ENCODE data around the gene VPS13D.

Gene VPS13D

GRCh38 chr1:12229835-12230548, at the start of gene VPS13D:
Gene VPS13D (plus strand): TSS chr1:12230030. CDS start chr1:12234267, 4,237 bp downstream.
- peak; percentile 33 to 50 for DNase-seq (ENCODE audit: low read depth in 2 of 2)

DNA sequence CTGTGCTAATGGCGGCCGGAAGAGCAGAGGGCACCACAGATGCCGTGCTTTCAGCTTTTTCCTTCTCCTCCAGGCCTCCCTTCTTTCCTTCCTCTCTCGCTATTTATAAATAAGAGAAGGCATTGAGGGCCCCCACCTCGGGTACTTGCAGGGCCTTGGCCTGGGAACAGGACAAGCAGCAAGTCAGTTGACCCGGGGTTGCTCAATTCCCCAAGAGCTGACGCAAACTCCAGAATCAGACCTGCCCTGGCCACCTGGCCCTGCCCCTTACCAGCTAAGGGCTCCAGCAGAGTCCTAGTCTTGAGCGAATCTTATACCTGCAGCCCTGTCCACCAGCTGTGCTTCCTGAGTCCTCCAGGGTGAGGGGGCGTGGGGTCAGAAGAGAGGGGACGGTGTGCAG, 49.5 kb upstream of the VPS13D start:
- DNase-seq (ENCODE audit: low read depth in 2 of 2): no peak

GRCh38 chr1:12180903-12181302, 48.9 kb upstream of the VPS13D start:
- DNase-seq (ENCODE audit: low read depth in 2 of 2): no peak

GRCh38 chr1:12181568-12181967, 48.3 kb upstream of the VPS13D start:
- DNase-seq (ENCODE audit: low read depth in 2 of 2): no peak

DNA sequence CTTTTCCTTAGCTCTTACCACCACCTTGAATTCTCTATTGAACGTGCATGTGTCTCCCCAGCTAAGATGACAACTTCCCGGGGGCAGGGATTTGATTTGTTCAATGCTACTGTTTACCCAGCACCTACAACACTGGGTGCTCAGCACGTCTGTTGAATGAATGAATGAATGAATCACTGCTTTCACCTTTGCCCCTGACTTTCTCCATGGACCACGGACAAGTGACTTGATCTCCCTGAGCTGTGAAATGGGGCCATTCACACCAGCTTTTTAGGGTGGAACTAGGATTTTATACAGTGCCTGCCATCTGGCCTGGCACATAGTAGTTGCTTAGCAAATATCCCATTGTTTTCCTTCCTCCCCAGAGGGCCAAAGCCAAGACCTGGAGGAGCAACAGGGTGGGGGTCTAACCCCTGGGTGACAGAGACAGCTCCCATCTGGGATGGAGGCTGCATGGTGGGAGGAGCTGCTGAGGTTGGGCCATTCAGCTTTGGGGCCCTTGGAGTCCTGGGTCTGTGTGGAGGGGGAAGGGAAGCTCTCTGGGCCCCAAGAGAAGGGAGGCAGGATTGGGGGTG, 47.3 kb upstream of the VPS13D start:
- no peak for DNase-seq (ENCODE audit: low read depth in 2 of 2)

- DNase-seq (ENCODE audit: low read depth in 2 of 2): no peak
These were observed 46.6 kb upstream of the VPS13D start for GRCh38 chr1:12183095-12183794.

GRCh38 chr1:12184008-12184681, 45.7 kb upstream of the VPS13D start:
- DNase-seq (ENCODE audit: low read depth in 2 of 2): peak; percentile 31 to 35

GRCh38 chr1:12185036-12185917, 44.6 kb upstream of the VPS13D start:
- no peak for DNase-seq (ENCODE audit: low read depth in 2 of 2)

DNA sequence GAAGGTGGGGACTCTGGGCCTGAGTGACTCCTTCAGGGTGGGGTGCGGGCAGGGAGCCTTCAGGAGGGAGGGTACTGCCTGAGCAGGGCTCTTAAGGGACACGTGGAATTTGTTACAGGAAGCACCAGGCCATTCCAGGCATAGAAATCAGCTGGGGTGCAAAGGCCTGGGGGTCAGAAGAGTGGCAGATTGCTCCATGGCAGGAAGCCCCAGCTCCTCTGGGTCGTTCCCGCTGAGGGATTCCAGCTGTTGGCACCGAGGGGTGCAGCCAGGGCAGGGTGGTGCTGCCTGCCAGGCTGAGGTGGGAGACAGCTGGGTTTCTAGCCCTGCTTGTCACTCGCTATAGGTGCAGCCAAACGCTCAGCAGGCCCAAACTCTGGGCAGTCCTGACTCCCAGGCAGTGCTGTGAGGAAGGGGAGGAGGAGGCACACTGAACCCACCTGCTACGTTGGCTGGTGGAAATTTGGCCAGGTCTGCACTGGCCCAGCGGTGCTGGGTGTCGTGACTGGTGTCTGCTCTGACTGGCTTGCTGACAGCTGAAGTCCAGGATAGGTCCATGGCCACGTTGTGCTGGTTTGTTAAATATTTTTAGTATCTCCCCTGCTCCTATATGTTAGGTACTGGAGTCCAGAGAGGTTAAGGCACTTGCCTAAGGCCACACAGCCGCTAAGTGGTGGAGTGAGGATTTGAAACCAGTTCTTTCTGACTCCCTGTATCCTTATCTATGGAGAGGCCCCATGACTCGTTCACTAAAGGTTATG, 43.7 kb upstream of the VPS13D start:
- DNase-seq (ENCODE audit: low read depth in 2 of 2): no peak

DNA sequence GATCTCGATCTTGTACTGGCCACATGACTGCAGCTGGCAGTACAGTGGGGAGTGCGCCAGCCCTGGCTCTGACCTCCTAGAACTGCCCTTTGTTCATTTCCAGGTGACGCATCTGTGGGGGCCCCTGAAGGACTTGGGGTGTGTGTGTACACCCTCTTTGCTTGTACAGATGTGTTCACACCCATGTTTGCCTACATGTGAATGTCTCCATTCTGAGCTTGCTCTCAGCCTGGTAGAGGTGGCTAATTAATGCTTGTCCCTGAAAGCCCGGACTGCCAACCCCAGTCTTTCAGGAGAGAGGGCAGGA, 43.2 kb upstream of the VPS13D start:
- DNase-seq (ENCODE audit: low read depth in 2 of 2): no peak

GRCh38 chr1:12188115-12188514, 41.7 kb upstream of the VPS13D start:
- DNase-seq (ENCODE audit: low read depth in 2 of 2): no peak

- DNase-seq (ENCODE audit: low read depth in 2 of 2): no peak
These were observed 41.0 kb upstream of the VPS13D start for GRCh38 chr1:12188657-12189327.

GRCh38 chr1:12189328-12189682, 40.5 kb upstream of the VPS13D start:
- no peak for DNase-seq (ENCODE audit: low read depth in 2 of 2)

GRCh38 chr1:12191242-12192032, 38.4 kb upstream of the VPS13D start:
- DNase-seq (ENCODE audit: low read depth in 2 of 2): no peak

GRCh38 chr1:12194666-12195216, 35.1 kb upstream of the VPS13D start:
- DNase-seq (ENCODE audit: low read depth in 2 of 2): no peak

- no peak for DNase-seq (ENCODE audit: low read depth in 2 of 2)
These were observed 34.4 kb upstream of the VPS13D start for GRCh38 chr1:12195416-12195815.

GRCh38 chr1:12196641-12197482, 33.0 kb upstream of the VPS13D start:
- no peak for DNase-seq (ENCODE audit: low read depth in 2 of 2)

DNA sequence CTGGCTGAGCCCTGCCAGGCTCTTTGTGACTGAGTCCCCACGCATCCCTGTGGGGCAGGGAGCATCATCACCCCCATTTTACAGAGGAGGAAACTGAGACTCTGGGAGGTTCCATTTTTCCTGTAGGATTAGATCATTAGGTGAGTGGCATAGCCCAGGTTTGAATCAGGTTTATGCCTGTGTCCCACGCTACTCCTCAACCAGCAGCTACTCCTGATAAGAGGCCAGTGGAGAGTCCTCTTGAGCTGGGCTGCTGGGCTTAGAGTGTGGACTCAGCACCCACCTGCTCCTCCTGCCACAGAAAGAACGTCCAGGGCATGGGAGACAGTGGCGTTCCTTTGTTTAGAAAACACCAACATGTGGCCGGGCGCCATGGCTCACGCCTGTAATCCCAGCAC, 32.3 kb upstream of the VPS13D start:
- DNase-seq (ENCODE audit: low read depth in 2 of 2): no peak
